Amniotic stem cell (primary cell): Measurements from ENCODE around the gene DDX11.
"Not testable (repeated sequence)": the region's sequence is repeated elsewhere in the genome, so short reads cannot be mapped to it uniquely, and the experiment has no call there.

Experiments used
- DNase-seq: peaks from one replicate; lab custom pipeline; 2025; lab: John Stamatoyannopoulos, UW

DDX11 gene

GRCh38 chr12:31073527-31074332 is at the start of gene DDX11:
Gene DDX11, plus strand, starts transcription at chr12:31073860. Its CDS starts 4,534 bp downstream, at chr12:31078394.
- DNase-seq, result peak; percentile 66

DNA sequence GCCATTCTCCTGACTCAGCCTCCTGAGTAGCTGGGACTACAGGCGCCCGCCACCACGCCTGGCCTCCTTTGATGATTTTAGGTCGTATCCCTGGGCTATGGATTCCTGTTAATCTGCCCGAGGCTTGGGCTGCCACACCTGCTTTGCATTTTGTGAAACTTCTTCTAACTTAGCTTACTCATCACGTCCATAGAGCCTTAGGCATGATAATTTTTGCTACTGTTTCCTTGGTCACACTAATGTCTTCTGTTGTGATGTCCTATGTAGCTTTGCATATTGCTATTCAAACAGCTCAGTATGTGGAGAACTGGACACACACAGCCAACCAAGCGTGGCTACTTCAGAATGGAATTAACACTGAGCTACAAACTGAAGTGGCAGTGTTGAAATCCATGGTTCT is 47.5 kb upstream of the DDX11 start:
- DNase-seq, result no peak

DNA sequence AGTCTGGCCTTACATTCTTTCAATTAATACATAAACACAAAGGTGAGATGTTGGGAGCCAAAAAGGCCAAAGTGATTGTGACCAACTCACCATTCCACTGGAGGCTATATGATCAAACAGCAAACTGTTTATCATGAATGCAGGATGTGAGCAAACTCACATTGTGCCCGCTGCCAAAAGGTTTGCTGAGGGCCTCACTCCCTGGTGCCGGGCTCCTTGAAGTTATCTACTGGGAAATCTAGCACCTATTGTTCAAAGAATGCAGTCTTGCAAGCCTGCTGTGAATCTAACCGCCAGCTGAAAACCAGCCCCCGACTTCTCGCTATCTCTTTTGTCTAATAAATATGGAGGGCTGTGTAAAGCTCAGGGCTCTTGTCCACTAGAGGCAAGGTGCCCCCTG is 46.7 kb upstream of the DDX11 start:
- not testable (repeated sequence) for DNase-seq

GRCh38 chr12:31029468-31029867 is 44.2 kb upstream of the DDX11 start:
- no peak for DNase-seq

DNA sequence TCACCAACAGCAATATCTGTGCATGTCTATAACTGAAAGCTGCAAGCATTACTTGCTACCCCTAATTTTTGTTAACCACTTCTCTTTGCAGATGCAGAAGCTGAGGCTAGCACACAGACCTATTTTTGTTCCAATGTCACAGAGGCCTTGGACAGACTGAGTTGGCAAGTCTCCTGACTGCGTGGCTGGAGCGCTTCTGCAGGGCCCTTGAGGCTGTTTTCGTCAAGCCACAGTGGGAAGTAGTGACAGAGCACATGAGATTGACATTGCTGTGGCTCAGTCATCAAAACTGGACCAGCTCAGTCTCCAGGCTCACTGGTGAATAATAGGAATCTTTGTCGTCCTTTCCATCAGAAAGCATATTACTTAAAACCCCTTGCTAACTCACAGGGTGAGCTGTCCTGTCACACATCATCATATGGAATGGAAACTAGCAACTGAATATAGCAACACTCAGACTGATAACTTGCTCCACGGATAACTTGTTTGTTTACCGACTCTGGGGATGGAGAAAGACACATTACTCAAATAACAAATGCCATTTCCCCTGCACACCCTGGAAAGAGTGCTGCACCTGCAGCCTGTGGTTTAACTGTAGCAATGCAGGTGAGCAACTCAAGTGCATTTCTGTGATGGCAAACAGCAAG is 43.6 kb upstream of the DDX11 start:
- DNase-seq, result no peak

GRCh38 chr12:31031951-31032335 is 41.7 kb upstream of the DDX11 start:
- no peak for DNase-seq

GRCh38 chr12:31033146-31033545 is 40.5 kb upstream of the DDX11 start:
- no peak for DNase-seq

GRCh38 chr12:31033681-31034080 is 40.0 kb upstream of the DDX11 start:
- no peak for DNase-seq

DNA sequence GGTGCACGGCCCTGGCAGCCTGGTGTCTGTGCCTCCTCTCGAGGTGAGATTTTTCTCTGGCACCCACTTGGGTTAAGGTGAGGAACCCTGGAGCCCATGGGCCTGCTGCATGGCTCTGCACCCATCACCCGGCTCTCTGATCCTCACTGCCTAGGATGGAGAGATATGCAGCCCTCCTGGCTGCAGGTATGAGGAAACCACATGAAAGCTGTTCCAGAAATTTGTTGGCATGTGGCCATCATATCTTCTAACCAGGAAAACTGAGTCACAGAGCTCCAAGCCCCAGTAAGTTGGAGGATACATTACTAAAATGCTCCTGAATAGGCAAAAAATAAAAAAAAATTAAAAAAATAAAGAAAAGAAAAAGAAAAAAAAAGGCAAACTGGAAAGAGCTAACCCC is 39.3 kb upstream of the DDX11 start:
- no peak for DNase-seq

DNA sequence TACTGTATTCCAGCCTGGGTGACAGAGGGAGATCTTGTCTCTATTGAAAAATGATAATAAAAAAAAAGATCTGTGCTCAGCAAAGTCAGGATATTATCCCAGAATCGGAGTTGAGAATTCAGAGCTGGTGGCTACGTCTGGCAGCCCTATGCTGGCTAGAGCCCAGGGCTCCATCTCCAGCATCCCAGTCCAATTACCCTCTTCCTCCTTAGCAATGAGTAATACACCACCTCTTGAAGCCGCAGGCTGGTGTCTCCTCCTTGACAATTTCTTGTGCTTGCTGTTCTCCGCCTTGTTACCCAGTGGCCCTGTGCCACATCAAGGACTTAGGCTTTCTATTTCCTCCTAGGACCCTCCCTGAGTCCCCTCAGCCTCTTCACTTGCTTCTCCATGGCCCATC is 38.4 kb upstream of the DDX11 start:
- no peak for DNase-seq

GRCh38 chr12:31035967-31036665 is 37.5 kb upstream of the DDX11 start:
- no peak for DNase-seq

DNA sequence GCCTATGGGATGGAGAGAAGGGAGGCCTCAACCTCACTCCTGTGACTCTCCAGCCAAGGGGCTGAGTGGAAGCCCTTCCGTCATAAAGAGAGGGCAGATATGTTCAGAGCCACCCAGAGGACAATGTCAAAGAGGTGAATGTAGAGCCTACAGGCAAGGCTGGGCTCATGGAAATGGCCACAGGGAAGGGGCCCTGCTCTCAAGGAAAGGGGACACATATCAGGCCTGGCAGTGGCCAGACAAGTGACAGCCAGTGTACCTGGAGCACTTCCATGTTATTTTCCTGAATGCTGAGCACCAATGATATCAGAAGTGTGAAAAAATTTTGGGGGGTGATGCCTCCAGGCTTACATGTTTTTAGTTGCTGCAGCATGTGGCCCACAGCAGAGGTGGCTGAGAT is 36.6 kb upstream of the DDX11 start:
- DNase-seq, result no peak

DNA sequence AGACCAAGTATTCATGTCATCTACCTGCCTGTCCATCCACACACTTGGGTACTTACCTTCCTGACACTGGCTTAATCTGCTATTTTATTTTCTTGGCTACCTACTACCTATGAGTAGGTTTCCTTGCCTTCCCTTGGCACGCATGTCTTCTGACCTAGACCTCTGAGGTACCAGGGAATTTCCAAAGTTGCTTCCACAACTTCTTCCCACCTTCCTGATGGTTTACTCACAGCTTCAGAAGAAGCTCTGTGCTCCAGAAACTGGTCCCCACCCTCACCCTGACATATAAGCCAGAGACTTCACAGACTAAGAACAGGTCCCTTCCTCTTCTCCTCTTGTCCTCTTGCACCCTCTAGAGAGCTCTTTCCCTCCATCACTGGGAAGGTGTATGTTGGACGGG is 35.7 kb upstream of the DDX11 start:
- no peak for DNase-seq

GRCh38 chr12:31041033-31041564 is 32.6 kb upstream of the DDX11 start:
- no peak for DNase-seq

- DNase-seq, result not testable (repeated sequence)
These were observed 23.5 kb upstream of the DDX11 start for GRCh38 chr12:31050143-31050542.

DNA sequence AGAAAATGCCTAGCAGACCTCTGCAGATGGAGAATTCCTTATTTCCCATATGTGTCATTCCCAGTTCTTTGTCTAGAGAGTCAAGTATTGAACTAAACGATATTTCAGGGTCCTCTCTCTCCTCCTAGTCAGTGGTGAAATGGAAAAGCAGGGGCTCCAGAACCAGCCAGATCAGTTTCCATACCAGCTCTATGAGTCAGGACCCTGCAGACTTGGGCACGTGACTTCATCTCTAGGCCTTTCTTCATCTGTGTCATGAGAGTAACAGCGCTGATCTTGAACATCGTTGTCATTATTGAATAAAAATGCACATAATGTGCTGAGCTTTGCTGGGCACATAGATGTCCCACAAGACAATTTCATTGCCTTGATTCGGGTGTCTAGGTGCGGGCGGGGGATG is 23.1 kb upstream of the DDX11 start:
- not testable (repeated sequence) for DNase-seq

DNA sequence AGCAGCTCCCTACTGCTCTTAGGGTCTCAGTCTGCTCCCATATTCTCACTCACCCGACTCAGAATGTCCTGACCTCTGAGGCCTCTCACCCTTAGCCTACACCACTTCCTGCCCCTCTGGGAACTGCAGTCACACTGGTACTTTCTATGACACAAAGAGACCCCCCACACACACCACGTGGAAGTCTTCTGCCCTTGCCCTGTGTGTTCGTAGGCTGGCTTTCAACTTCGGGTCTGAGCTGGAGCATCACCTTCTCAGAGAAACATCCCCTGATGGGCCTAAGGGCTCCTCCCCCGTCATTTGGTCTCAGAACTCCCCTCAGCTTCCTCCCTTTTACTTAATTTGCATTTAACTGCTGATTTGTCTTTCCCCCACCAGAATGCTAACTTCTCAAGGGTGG is 22.0 kb upstream of the DDX11 start:
- not testable (repeated sequence) for DNase-seq

DNA sequence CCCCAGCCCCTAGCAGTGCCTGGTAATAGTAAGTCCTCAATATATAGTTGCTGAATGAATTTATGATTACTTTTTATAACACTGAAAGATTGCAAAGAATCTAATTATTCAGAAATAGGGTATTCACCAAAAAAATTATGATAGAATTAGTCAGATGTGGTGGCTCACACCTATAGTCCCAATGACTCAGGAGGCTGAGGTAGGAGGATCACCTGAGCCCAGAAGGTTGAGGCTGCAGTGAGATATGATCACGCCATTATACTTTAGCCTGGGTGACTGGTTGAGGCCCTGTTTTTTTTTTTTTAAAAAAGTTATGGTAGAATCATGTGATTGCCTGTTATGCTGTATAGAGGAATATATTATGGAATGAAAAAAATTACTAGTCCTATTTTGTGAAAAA is 21.5 kb upstream of the DDX11 start:
- DNase-seq, result not testable (repeated sequence)

GRCh38 chr12:31052666-31053439 is 20.8 kb upstream of the DDX11 start:
- DNase-seq, result not testable (repeated sequence)

- DNase-seq, result not testable (repeated sequence)
These were observed 19.7 kb upstream of the DDX11 start for GRCh38 chr12:31053944-31054343.

- DNase-seq, result no peak
These were observed 16.0 kb upstream of the DDX11 start for GRCh38 chr12:31057671-31058070.

GRCh38 chr12:31066196-31066595 is 7.5 kb upstream of the DDX11 start:
- DNase-seq, result not testable (repeated sequence)
